GM15510 (cell line): ENCODE results near the gene TMPRSS6.

ENCODE experiments used
- POLR2A ChIP-seq: IDR thresholded peaks from 3 replicates; pipeline ENCODE4 v1.6.1; 2011; ENCODE audit warnings: borderline replicate concordance; ENCODE audit not compliant: insufficient read length; ENCODE audit errors: extremely low read depth

The TMPRSS6 gene

DNA sequence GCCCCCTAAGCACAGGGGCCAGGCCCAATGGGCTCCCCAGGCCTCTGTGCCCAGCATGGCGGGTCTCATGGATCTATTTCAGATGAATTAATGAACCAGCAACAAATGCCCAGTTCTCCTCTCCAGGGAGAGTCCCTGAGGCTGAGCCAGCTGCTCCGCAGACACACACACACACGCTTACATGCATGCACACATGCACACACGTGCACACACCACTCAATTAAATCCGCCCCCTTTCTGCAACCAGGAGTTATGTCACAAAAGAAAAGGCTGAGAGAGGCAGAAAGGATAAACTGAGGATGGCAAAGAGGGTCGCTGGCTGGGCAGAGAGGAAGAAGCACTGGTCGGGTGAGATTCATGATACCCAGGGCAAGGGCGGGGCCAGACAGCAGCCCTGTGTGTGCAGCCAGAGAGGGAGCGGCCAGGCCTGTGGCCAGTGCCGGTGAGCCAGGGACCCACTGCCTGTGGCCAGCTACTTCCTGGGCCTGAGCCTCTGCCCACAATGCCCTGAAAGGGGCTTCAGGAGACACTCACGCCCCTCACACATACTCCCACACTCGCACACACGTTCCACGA lies 20.4 kb upstream of the TMPRSS6 start:
- no peak for TF ChIP-seq POLR2A

DNA sequence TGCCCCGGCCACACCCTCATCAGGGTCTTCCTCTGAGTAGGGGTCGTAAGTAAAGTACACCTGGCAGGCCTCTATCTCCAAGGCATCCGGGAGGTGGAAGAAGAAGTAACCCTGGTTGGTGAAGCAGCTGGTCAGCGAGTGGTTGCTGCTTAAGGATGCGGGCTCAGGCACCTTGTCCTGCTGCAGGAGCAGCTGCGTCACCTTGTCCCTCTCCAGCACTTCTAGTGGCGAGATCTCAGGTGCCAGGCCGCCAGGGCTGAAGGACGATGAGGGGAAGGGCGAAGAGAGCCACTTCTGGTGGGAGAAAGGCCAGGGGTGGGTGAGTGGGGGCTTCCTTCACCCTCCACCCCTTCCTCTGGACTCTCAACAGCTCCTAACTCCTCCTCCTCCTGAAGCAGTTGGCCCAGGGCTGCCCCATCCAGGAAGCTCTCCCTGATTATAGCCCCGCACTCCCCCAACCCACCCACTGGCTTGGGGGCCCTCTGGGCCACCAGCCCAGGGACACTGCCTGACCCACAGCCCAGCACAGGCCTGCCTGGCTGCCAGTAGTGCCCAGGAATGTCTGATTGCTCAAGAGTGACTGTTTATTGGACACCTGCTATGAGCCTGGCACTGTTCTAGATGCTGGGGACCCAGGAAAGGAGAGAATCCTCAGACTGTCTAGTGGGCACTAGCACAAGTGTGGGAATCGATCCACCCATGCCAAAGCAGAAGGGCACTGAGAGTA lies 19.2 kb upstream of the TMPRSS6 start:
- TF ChIP-seq POLR2A: no peak

DNA sequence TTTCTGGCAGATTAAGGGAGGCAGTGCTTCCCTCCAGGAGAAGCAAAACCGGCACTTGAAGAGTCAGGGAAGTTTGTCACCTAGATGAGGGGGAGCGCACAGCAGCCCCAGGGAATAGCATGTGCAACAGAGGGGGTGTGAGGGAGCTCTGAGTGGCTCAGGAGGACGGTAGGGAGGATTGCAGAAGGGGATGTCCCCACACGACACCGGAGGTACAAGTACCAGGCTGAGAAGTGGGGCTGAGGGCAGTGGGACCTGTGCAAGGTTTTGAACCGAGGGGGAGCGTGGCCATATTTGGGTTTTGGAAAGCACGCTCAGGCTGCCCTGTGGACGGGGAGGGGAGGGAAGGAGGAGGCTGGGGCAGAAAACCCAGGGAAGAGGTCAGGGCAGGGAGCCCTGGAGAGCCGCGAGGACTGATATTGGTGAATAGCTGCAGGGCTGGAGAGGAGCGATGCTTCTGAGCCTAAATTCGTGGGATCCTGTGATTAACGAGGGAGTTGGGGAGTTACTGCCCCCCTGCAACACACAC lies 17.9 kb upstream of the TMPRSS6 start:
- TF ChIP-seq POLR2A: no peak

DNA sequence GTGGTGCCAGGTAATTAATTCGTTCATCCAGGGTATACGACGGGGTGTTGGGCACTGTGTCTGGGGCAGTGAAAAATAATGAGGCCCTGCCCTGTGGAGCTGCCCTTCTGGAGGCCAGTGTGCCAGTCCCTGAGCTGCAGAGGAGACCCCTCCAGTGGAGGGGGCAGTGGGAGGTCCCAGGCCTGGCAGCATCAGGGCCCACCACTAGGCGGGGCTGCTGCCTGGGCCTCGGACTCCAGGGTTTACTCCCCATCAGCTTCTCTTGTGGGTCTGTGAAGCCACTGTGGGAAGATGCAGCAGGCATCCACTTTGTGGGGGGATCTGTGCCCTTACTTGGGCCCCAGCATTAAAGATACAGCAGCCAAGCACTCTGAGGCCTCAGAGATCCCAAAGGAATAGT lies 17.4 kb upstream of the TMPRSS6 start:
- no peak for TF ChIP-seq POLR2A

DNA sequence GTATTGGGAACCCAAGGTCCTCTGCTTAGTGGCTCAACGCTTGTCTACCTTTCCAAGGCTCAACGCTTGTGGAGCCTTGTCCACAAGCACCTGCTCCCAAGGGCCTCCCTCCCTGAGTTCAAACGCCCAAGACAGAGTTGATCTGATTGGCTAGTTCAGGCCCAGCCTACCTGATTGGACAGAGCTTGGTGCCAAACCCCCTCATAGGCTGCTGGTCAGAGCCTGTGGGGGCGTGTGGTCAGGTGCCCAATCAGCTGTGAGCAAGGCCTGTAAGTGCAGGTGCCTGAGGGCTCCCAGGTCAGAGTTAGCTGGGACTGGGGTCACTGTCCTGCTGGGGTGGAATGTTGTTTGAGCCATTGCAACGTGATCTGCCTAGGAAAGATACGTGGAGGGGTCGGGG lies 16.9 kb upstream of the TMPRSS6 start:
- TF ChIP-seq POLR2A: no peak

DNA sequence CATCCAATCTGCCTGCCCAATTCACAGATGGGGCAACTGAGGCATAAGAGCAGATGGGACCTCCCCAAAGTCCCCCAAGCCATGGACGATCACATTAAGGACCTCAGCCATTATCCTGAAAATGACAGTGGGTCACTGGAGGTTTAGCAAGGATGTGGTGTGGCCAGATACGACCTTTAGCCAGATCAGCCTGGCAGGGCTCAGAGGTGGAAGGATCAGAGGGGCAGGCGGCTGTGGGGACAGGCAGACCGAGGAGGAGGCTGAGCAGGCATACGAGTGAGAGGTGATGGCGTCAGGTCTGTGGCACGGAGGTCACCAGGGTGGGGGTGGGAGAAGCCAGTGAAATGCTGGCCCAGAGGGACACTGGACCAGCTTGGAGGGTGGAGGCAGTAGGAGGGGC lies 14.1 kb upstream of the TMPRSS6 start:
- TF ChIP-seq POLR2A: no peak

DNA sequence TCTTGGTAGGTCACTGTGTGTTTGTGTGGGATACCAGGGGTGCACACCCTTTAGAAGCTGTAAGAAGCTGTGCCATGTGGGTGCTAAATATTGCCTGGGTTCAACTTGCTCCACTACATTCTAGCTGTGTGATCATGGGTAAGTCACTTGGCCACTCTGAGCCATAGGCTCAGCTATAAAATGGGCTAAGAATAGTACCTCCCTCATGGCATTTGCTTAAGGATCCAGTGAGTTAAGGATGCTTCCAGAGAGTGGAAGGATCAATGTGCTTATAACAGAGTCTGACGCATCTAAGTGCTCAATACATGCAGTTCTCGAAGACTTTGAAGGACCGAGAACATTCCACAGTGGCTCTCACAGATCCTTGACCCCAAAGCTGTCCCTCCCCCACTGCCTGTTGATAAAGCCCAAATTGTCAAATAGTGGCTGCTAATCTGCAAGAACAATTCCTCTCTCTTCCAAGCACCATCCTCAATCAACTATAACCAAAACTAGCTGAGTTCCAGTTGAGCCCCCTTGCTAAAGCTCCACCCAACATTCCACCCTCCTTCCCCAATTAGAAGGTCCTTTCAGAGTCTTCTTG lies 13.2 kb upstream of the TMPRSS6 start:
- no peak for TF ChIP-seq POLR2A

DNA sequence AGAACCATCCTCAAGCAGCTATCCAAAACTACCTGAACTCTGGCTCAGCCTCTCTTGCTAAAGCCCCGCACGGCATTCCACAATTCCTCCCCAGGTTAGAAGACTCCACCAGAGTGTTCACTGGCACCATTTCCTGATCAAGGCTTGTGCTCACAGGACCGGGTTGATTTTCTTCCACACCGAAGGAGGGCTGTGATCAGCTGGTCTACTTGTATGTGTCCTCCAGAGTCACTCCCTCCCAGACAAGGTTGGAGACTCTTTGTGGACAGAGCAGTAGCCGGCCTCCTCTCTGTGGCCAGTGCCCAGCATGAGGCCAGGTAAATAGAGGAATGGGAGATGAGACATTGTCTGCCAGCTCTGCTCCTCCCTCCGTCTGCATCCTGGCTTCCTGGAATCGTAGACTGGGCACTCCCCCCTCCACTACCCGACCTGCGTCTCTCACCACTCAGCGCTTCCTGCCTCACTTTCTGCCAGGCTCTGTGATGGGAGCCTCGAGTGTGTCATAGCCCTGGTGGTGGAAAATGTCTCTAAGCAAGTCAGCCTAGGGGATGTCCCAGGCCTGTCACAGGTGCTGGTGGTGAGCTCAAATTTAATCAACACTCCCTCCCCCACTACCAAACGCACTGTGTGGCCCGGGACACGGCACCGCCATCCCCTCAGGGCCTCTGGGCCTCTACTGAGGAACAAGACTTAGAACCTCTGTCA lies 12.5 kb upstream of the TMPRSS6 start:
- TF ChIP-seq POLR2A: no peak

DNA sequence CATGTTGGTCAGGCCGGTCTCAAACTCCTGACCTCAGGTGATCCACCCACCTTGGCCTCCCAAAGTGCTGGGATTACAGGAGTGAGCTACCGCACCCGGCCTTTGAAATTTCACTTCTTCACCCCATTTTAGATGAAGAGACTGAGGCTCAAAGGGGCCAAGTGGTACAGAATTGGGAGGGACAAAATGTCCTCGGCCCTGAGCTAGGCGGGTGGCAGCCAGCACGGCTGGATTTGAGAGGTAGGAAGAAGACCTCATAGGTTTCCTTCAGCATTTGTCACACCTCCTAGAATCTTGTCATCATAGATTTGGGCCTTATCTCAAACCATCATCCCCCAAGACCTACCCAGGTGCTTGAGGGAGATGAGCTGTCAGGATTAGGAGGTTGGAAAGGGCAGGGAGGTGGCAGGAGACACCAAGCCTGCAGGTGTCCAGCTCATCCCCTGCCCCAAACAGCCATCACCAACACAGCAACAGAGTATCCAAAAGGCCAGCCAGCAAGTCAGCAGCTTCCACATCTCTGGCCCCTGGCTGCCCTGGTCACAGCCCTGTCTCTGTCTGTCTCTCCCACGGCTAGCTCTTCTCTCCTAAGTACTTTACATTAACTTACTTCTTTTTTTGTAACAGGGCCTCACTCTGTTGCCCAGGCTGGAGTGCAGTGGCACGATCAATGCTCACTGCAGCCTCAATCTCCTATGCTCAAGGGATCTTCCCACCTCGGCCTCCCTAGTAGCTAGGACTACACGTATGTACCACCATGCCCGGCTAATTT lies 11.2 kb upstream of the TMPRSS6 start:
- no peak for TF ChIP-seq POLR2A

DNA sequence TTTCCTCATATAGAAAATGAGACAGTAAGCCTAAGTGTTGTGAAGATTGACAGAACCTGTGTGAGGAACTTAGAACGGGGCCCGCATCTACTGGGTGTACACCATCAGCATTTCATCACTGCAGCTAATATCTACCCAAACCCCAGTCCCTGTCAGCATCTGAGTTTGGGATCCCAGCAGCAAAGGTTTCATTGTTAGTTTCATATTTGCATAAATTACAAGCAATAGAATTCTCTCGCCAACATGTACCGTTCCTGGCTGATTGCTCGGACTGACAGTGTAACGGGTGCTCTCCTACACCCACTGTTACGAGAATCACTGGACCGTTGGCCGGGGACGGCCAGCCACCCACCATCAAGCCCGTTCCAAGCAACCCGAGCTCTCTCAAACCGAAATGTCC lies 10.4 kb upstream of the TMPRSS6 start:
- TF ChIP-seq POLR2A: no peak

DNA sequence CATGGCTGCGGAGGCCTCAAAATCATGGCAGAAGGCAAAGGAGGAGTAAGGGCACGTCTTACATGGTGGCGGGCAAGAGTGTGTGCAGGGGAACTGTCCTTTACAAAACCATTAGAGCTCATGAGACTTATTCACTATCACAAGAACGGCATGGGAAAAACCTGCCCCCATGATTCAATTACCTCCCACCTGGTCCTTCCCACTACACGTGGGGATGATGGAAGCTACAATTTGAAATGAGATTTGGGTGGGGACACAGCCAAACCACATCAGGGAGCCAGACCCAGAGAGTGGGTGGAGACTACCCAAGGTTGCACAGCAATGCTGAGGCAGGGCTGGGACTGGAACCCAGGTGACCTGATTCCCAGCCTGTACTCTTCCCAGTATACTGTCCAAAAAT lies 8.6 kb upstream of the TMPRSS6 start:
- TF ChIP-seq POLR2A: no peak

DNA sequence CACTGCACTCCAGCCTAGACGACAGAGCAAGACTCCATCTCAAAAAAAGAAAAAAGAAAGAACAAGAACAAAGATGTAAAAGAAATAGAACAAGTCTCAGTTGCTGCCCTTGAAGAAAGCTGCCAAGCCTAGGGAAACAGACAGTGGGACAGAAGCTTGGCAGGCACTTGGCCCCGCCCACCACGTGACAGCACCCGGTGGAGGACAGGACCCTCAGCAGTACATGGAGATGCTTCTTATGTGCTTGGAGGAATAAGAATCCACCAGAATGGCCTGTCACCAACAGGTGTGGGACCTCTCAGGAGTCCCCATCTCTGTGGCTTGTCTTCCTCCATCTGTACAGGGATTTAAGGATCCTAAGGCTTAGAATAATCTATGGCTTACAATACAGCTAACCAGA lies 7.6 kb upstream of the TMPRSS6 start:
- no peak for TF ChIP-seq POLR2A

DNA sequence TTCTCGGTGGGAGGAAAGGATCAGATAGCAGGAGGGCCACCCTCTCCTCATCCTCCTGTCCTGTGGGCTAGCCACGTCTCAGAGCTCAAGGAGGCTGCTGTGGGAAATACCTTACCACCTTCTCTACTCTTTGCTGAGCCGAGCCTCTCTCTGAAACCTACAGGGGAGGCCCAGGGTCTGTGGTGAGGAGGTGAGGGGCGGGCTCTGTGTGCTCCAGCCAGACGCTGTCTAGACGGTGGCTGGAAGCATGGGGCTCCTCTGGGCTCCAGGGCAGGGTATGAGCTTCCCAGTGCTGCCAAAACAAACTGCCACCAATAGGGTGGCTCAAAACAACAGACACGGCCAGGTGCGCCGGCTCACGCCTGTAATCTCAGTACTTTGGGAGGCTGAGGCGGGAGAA lies 5.5 kb upstream of the TMPRSS6 start:
- no peak for TF ChIP-seq POLR2A

DNA sequence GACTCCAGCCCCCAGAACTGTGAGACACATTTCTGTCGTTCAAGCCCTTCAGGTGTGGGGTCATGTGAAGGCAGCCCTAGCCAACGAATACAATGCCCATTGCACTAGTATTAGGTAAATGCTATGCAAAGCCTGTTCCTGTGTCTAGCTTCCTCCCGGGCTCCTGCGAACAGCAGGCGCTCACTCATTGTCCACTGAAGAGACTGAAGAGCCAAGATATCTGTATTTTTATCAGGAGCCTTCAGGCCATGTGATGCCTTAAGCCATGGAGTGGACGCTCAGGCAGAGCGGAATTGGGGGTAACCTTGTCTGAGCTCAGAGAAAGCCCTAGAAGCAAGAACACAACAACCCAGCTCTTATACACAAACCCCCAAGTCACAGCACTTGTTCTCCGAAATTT lies 4.2 kb upstream of the TMPRSS6 start:
- TF ChIP-seq POLR2A: no peak
